ENCODE results near the gene C5orf58.
A peak's percentile ranks its signal among the peaks of the same experiment; 100 is the strongest.

The C5orf58 gene

GRCh38 chr5:170256571-170256970 lies 23.8 kb downstream of the C5orf58 start:
- no peak for DNase-seq (ENCODE audit: low read depth)

GRCh38 chr5:170257370-170257769 lies 24.6 kb downstream of the C5orf58 start:
- no peak for DNase-seq (ENCODE audit: low read depth)

GRCh38 chr5:170261528-170262043 lies 28.8 kb downstream of the C5orf58 start:
- no peak for DNase-seq (ENCODE audit: low read depth)

GRCh38 chr5:170262061-170263045 lies 29.6 kb downstream of the C5orf58 start:
- DNase-seq (ENCODE audit: low read depth), result no peak

- DNase-seq (ENCODE audit: low read depth), result no peak
These were observed 31.1 kb downstream of the C5orf58 start for GRCh38 chr5:170263906-170264305.

- no peak for DNase-seq (ENCODE audit: low read depth)
These were observed 32.7 kb downstream of the C5orf58 start for GRCh38 chr5:170265522-170265921.

GRCh38 chr5:170266570-170267381 lies 34.0 kb downstream of the C5orf58 start:
- DNase-seq (ENCODE audit: low read depth), result no peak

GRCh38 chr5:170267431-170268152 lies 34.8 kb downstream of the C5orf58 start:
- peak; percentile 79 for DNase-seq (ENCODE audit: low read depth)

- no peak for DNase-seq (ENCODE audit: low read depth)
These were observed 35.4 kb downstream of the C5orf58 start for GRCh38 chr5:170268153-170268689.

- DNase-seq (ENCODE audit: low read depth), result no peak
These were observed 36.1 kb downstream of the C5orf58 start for GRCh38 chr5:170268884-170269283.

GRCh38 chr5:170269579-170269978 lies 36.8 kb downstream of the C5orf58 start:
- DNase-seq (ENCODE audit: low read depth), result peak; percentile 8

GRCh38 chr5:170270293-170271069 lies 37.7 kb downstream of the C5orf58 start:
- no peak for DNase-seq (ENCODE audit: low read depth)

GRCh38 chr5:170273968-170274710 lies 41.4 kb downstream of the C5orf58 start:
- peak; percentile 36 for DNase-seq (ENCODE audit: low read depth)

GRCh38 chr5:170275376-170275994 lies 42.7 kb downstream of the C5orf58 start:
- no peak for DNase-seq (ENCODE audit: low read depth)

- no peak for DNase-seq (ENCODE audit: low read depth)
These were observed 43.4 kb downstream of the C5orf58 start for GRCh38 chr5:170276140-170276539.

- DNase-seq (ENCODE audit: low read depth), result no peak
These were observed 45.1 kb downstream of the C5orf58 start for GRCh38 chr5:170277867-170278281.

GRCh38 chr5:170278611-170279458 lies 46.0 kb downstream of the C5orf58 start:
- DNase-seq (ENCODE audit: low read depth), result no peak

- no peak for DNase-seq (ENCODE audit: low read depth)
These were observed 46.7 kb downstream of the C5orf58 start for GRCh38 chr5:170279459-170279817.

- DNase-seq (ENCODE audit: low read depth), result no peak
These were observed 47.3 kb downstream of the C5orf58 start for GRCh38 chr5:170280011-170280493.
